Lower lobe of right lung (tissue), 2 donors: ENCODE data around the gene SLIT3. TPM values are rescaled to one million over a fixed set of nuclear protein-coding genes. Genes with fewer than 3 reads are reported as not detected.

Experiments
- ATAC-seq, 2 donors: fragments of 200-7000 bp; cut with Tn5 transposase; one replicate each; pipeline ENCODE4 v1.9.1; 2020 to 2022; ENCODE audit warnings: mild to moderate bottlenecking in 2 of 2, moderate library complexity in 2 of 2
- DNase-seq: peaks from one replicate; pipeline ENCODE4 v3.0.0-alpha.2; 2020
- H3K27ac ChIP-seq: fragments of 200-600 bp; one replicate; pipeline ENCODE4 v1.8.0; 2022
- H3K27me3 ChIP-seq: fragments of 200-600 bp; one replicate; pipeline ENCODE4 v1.8.0; 2022; ENCODE audit warnings: low read depth
- H3K36me3 ChIP-seq: fragments of 200-600 bp; one replicate; pipeline ENCODE4 v1.8.0; 2022; ENCODE audit warnings: mild to moderate bottlenecking
- H3K4me1 ChIP-seq: fragments of 200-600 bp; one replicate; pipeline ENCODE4 v1.8.0; 2022
- H3K4me3 ChIP-seq: fragments of 200-600 bp; one replicate; pipeline ENCODE4 v1.8.0; 2022; ENCODE audit warnings: mild to moderate bottlenecking
- H3K9me3 ChIP-seq: fragments of 200-600 bp; one replicate; pipeline ENCODE4 v1.8.0; 2022
- CTCF ChIP-seq: fragments of 200-600 bp; IDR thresholded peaks from one replicate; pipeline ENCODE4 v1.8.0; 2022; ENCODE audit warnings: antibody characterized with exemption, mild to moderate bottlenecking
- intact Hi-C: fragments of 100-400 bp; cut with DNase I; formaldehyde crosslinking; loops from one replicate; pipeline ENCODE4 v1.11.0; 2022
- total RNA-seq: library from RNA; stranded (reverse); fragmentation: NEBNext Ultra II Directional; extraction: Animal tissue kit (Norgen Biotek cat#: 25700); gene quantifications from one replicate; pipeline ENCODE4 v1.2.1, GENCODE V29; 2021
- donor health status: DM: no; HTN: yes; CAD: no; lungs with severe emphysema.

Gene SLIT3
- total RNA-seq, 1 donor from 2014 or later, result 48.6 TPM

GRCh38 chr5:168808051-168808616 is 492.8 kb downstream of the SLIT3 start:
- no peaks in the 10 kb centered on the region for H3K36me3 ChIP-seq
- TF ChIP-seq CTCF, result no peak
- no peak for ATAC-seq
- H3K9me3 ChIP-seq, result no peaks in the 10 kb centered on the region
- no peak overlapping the region for H3K4me3 ChIP-seq
- H3K27ac ChIP-seq, result no peak overlapping the region
- no peaks in the 10 kb centered on the region for H3K4me1 ChIP-seq
- intact Hi-C loops, result no loop called here
- peaks cover 22% of the 10 kb centered on the region for H3K27me3 ChIP-seq
- no peak for DNase-seq

- intact Hi-C loops, result no loop called here
- Histone ChIP-seq H3K4me3 (no peak overlapping the region), H3K4me1 (no peaks in the 10 kb centered on the region), H3K36me3 (no peaks in the 10 kb centered on the region), H3K9me3 (no peaks in the 10 kb centered on the region), H3K27ac (no peak overlapping the region), H3K27me3 (peaks cover 19% of the 10 kb centered on the region)
- no peak for ATAC-seq
- no peak for DNase-seq
- no peak for TF ChIP-seq CTCF
Measured at GRCh38 chr5:168807287-168807686, 493.7 kb downstream of the SLIT3 start.

GRCh38 chr5:168803541-168803940 is 497.4 kb downstream of the SLIT3 start:
- intact Hi-C loops, result no loop called here
- no peak for DNase-seq
- Histone ChIP-seq H3K4me1 (no peaks in the 10 kb centered on the region), H3K36me3 (no peaks in the 10 kb centered on the region), H3K27me3 (peaks cover 7% of the 10 kb centered on the region), H3K27ac (no peak overlapping the region), H3K9me3 (no peaks in the 10 kb centered on the region), H3K4me3 (no peak overlapping the region)
- no peak for ATAC-seq
- no peak for TF ChIP-seq CTCF

GRCh38 chr5:168802337-168802736 is 498.6 kb downstream of the SLIT3 start:
- Histone ChIP-seq H3K27ac (no peak overlapping the region), H3K27me3 (peaks cover 7% of the 10 kb centered on the region), H3K36me3 (no peaks in the 10 kb centered on the region), H3K4me1 (no peaks in the 10 kb centered on the region), H3K4me3 (no peak overlapping the region), H3K9me3 (no peaks in the 10 kb centered on the region)
- DNase-seq, result no peak
- no peak for TF ChIP-seq CTCF
- no peak for ATAC-seq
- intact Hi-C loops, result no loop called here

GRCh38 chr5:168801567-168801966 is 499.4 kb downstream of the SLIT3 start:
- intact Hi-C loops, result no loop called here
- H3K4me1 ChIP-seq, result no peaks in the 10 kb centered on the region
- no peak overlapping the region for H3K4me3 ChIP-seq
- no peak overlapping the region for H3K27ac ChIP-seq
- ATAC-seq, result no peak
- no peaks in the 10 kb centered on the region for H3K9me3 ChIP-seq
- no peaks in the 10 kb centered on the region for H3K36me3 ChIP-seq
- peaks cover 7% of the 10 kb centered on the region for H3K27me3 ChIP-seq
- no peak for TF ChIP-seq CTCF
- DNase-seq, result no peak

GRCh38 chr5:168800701-168801100 is 500.2 kb downstream of the SLIT3 start:
- Histone ChIP-seq H3K4me1 (no peaks in the 10 kb centered on the region), H3K36me3 (no peaks in the 10 kb centered on the region), H3K27me3 (peaks cover 7% of the 10 kb centered on the region), H3K9me3 (no peaks in the 10 kb centered on the region), H3K4me3 (no peak overlapping the region), H3K27ac (no peak overlapping the region)
- ATAC-seq, result no peak
- intact Hi-C loops, result no loop called here
- no peak for TF ChIP-seq CTCF
- no peak for DNase-seq
